Neural cell (in vitro differentiated cells): ENCODE data around the gene KIRREL3. TPM values are rescaled to one million over a fixed set of nuclear protein-coding genes. Genes with fewer than 3 reads are reported as not detected.

Source experiments
- H2AFZ ChIP-seq: fragments of 200-600, 300-800 bp; sonication (generic), shearing (Covaris generic); 2 replicates; pipeline ENCODE4 v1.6.0; 2014; ENCODE audit warnings: low read depth, mild to moderate bottlenecking, antibody characterized with exemption, low read length, moderate library complexity
- H3F3A ChIP-seq: fragments of 200-600 bp; shearing (Covaris generic); 2 replicates; pipeline ENCODE4 v1.6.1; 2016; ENCODE audit warnings: mild to moderate bottlenecking, moderate library complexity, mixed read lengths, antibody characterized with exemption, low read length; ENCODE audit not compliant: insufficient read depth, poor library complexity, severe bottlenecking
- H3K27ac ChIP-seq: fragments of 200-600, 300-800 bp; sonication (generic), shearing (Covaris generic); 2 replicates; pipeline ENCODE4 v1.5.1; 2014; ENCODE audit warnings: mild to moderate bottlenecking, low read length, moderate library complexity
- H3K27me3 ChIP-seq: fragments of 300-800, 200-600 bp; sonication (generic), shearing (Covaris generic); 2 replicates; pipeline ENCODE4 v1.6.0; 2014; ENCODE audit warnings: mild to moderate bottlenecking, low read depth, low read length, moderate library complexity; ENCODE audit not compliant: insufficient read depth
- H3K36me3 ChIP-seq: fragments of 300-800, 200-600 bp; sonication (generic), shearing (Covaris generic); 2 replicates; pipeline ENCODE4 v1.5.1; 2014; ENCODE audit warnings: mild to moderate bottlenecking, antibody characterized with exemption, low read length, moderate library complexity; ENCODE audit not compliant: insufficient read depth
- H3K4me2 ChIP-seq: fragments of 300-800, 200-600 bp; sonication (generic), shearing (Covaris generic); 2 replicates; pipeline ENCODE4 v1.6.0; 2014; ENCODE audit warnings: mild to moderate bottlenecking, low read length
- H3K4me3 ChIP-seq: fragments of 300-800, 200-600 bp; sonication (generic), shearing (Covaris generic); 2 replicates; pipeline ENCODE4 v1.5.1; 2014; ENCODE audit warnings: mild to moderate bottlenecking, low read length, moderate library complexity
- H3K79me2 ChIP-seq: fragments of 200-600 bp; shearing (Covaris generic); replicated peaks from 2 replicates; pipeline ENCODE4 v1.6.0; 2014; ENCODE audit warnings: mild to moderate bottlenecking, low read length, moderate library complexity; ENCODE audit not compliant: insufficient read depth
- H3K9ac ChIP-seq: fragments of 300-800, 200-600 bp; sonication (generic), shearing (Covaris generic); 2 replicates; pipeline ENCODE4 v1.6.1; 2016; ENCODE audit warnings: mild to moderate bottlenecking, low read length, mixed read lengths
- H3K9me2 ChIP-seq: fragments of 200-600 bp; shearing (Covaris generic); 2 replicates; pipeline ENCODE4 v1.6.1; 2016; ENCODE audit warnings: mild to moderate bottlenecking, low read length, mixed read lengths; ENCODE audit not compliant: insufficient read depth
- H3K9me3 ChIP-seq: fragments of 200-600, 300-800 bp; sonication (generic), shearing (Covaris generic); 2 replicates; pipeline ENCODE4 v1.6.1; 2016; ENCODE audit warnings: mild to moderate bottlenecking, mixed run types, low read length, moderate library complexity, mixed read lengths
- H4K20me1 ChIP-seq: fragments of 200-600 bp; shearing (Covaris generic); 2 replicates; pipeline ENCODE4 v1.6.1; 2016; ENCODE audit warnings: mild to moderate bottlenecking, mixed run types; ENCODE audit not compliant: insufficient read depth
- EP300 ChIP-seq: fragments of 450-650 bp; conservative IDR thresholded peaks from 2 replicates; pipeline ENCODE4 v1.6.1; 2014; ENCODE audit warnings: antibody characterized with exemption, mild to moderate bottlenecking, moderate library complexity; ENCODE audit not compliant: poor library complexity, severe bottlenecking
- EZH2 ChIP-seq: fragments of 200-600, 300-800 bp; shearing (Covaris generic), sonication (generic); IDR thresholded peaks from 2 replicates; pipeline ENCODE4 v1.6.1; 2014; ENCODE audit warnings: antibody characterized with exemption, low read length, borderline replicate concordance, mild to moderate bottlenecking; ENCODE audit not compliant: insufficient read depth, poor library complexity, severe bottlenecking
- MXI1 ChIP-seq: fragments of 450-650 bp; conservative IDR thresholded peaks from 2 replicates; pipeline ENCODE4 v1.6.1; 2014; ENCODE audit warnings: antibody characterized with exemption, mild to moderate bottlenecking; ENCODE audit not compliant: poor library complexity, severe bottlenecking
- POLR2AphosphoS5 ChIP-seq: IDR thresholded peaks from 2 replicates; pipeline ENCODE4 v1.6.1; 2012
- RAD21 ChIP-seq: fragments of 450-650 bp; conservative IDR thresholded peaks from 2 replicates; pipeline ENCODE4 v1.6.1; 2014; ENCODE audit warnings: antibody characterized with exemption, mild to moderate bottlenecking, moderate library complexity
- SMC3 ChIP-seq: fragments of 450-650 bp; conservative IDR thresholded peaks from 2 replicates; pipeline ENCODE4 v1.6.1; 2014; ENCODE audit warnings: antibody characterized with exemption, mild to moderate bottlenecking, moderate library complexity; ENCODE audit not compliant: poor library complexity
- TAF1 ChIP-seq: IDR thresholded peaks from 2 replicates; pipeline ENCODE4 v1.6.1; 2012; ENCODE audit warnings: low read depth
- polyA plus RNA-seq: library from polyadenylated mRNA; depleted of rRNA; stranded (reverse); fragments of >200 nt; gene quantifications from 2 replicates; pipeline ENCODE4 v1.2.3, GENCODE V29; 2014
- TF ChIP-seq, protein P1 (sequence below): fragments of 450-650 bp; IDR thresholded peaks from 2 replicates; pipeline ENCODE4 v1.5.1; 2014; ENCODE audit warnings: antibody characterized with exemption, mild to moderate bottlenecking, moderate library complexity; ENCODE audit not compliant: poor library complexity, severe bottlenecking
- TF ChIP-seq, protein P2 (sequence below): IDR thresholded peaks from 2 replicates; pipeline ENCODE4 v1.6.1; 2012; ENCODE audit warnings: borderline replicate concordance

The KIRREL3 gene
- polyA plus RNA-seq, 1 donor from 2014 or later: 23.8 TPM

DNA sequence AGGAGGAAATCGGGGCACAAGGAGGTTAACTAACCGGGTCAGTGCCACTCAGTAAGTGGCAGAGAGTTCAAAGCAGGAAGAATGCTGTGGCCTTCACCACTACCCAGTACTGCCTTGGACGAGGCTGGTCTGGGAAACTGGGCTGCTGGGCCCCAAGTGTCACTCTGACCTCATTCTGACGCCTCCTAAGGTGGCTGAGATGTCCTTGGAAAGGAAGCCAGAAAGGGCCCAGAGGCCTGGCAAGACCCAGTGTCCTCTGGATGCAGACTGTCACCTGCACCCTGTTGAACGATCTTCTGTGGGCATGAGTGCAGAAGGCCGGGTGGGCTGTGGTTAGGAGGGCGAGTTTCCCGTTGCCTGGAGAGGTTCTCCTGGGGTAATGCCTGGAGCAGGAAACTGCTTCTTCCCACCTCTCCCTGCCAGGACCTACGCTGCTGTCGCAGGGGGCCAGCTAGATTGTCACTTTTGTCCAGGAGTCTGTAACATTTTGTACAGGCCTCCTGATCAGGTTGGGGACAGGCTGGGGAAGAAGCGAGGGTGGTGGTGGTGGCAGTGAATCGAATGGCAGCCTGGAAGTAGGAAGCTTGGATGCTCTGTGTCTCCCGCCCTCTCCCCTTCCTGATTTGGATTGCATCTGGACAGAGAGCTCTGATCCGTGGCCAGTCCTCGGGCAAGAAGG lies 540.0 kb downstream of the KIRREL3 start:
- H3K79me2 ChIP-seq: no peaks in the 10 kb centered on the region
- H3F3A ChIP-seq: no peaks in the 10 kb centered on the region
- TF ChIP-seq MXI1: no peak
- no peak for TF ChIP-seq SMC3
- TF ChIP-seq RAD21: no peak
- TF ChIP-seq EZH2: no peak
- TF ChIP-seq, protein P1, sequence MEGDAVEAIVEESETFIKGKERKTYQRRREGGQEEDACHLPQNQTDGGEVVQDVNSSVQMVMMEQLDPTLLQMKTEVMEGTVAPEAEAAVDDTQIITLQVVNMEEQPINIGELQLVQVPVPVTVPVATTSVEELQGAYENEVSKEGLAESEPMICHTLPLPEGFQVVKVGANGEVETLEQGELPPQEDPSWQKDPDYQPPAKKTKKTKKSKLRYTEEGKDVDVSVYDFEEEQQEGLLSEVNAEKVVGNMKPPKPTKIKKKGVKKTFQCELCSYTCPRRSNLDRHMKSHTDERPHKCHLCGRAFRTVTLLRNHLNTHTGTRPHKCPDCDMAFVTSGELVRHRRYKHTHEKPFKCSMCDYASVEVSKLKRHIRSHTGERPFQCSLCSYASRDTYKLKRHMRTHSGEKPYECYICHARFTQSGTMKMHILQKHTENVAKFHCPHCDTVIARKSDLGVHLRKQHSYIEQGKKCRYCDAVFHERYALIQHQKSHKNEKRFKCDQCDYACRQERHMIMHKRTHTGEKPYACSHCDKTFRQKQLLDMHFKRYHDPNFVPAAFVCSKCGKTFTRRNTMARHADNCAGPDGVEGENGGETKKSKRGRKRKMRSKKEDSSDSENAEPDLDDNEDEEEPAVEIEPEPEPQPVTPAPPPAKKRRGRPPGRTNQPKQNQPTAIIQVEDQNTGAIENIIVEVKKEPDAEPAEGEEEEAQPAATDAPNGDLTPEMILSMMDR: no peak
- TF ChIP-seq EP300: no peak
- no peak for TF ChIP-seq TAF1
- TF ChIP-seq, protein P2, sequence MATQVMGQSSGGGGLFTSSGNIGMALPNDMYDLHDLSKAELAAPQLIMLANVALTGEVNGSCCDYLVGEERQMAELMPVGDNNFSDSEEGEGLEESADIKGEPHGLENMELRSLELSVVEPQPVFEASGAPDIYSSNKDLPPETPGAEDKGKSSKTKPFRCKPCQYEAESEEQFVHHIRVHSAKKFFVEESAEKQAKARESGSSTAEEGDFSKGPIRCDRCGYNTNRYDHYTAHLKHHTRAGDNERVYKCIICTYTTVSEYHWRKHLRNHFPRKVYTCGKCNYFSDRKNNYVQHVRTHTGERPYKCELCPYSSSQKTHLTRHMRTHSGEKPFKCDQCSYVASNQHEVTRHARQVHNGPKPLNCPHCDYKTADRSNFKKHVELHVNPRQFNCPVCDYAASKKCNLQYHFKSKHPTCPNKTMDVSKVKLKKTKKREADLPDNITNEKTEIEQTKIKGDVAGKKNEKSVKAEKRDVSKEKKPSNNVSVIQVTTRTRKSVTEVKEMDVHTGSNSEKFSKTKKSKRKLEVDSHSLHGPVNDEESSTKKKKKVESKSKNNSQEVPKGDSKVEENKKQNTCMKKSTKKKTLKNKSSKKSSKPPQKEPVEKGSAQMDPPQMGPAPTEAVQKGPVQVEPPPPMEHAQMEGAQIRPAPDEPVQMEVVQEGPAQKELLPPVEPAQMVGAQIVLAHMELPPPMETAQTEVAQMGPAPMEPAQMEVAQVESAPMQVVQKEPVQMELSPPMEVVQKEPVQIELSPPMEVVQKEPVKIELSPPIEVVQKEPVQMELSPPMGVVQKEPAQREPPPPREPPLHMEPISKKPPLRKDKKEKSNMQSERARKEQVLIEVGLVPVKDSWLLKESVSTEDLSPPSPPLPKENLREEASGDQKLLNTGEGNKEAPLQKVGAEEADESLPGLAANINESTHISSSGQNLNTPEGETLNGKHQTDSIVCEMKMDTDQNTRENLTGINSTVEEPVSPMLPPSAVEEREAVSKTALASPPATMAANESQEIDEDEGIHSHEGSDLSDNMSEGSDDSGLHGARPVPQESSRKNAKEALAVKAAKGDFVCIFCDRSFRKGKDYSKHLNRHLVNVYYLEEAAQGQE: no peak
- TF ChIP-seq POLR2AphosphoS5: no peak
- no peak overlapping the region for H3K9ac ChIP-seq
- no peaks in the 10 kb centered on the region for H3K9me2 ChIP-seq
- no peaks in the 10 kb centered on the region for H3K9me3 ChIP-seq
- H3K27me3 ChIP-seq: no peaks in the 10 kb centered on the region
- H3K27ac ChIP-seq: no peak overlapping the region
- no peaks in the 10 kb centered on the region for H3K36me3 ChIP-seq
- H3K4me2 ChIP-seq: no peak overlapping the region
- no peaks in the 10 kb centered on the region for H4K20me1 ChIP-seq
- H3K4me3 ChIP-seq: no peak overlapping the region
- no peak overlapping the region for H2AFZ ChIP-seq

DNA sequence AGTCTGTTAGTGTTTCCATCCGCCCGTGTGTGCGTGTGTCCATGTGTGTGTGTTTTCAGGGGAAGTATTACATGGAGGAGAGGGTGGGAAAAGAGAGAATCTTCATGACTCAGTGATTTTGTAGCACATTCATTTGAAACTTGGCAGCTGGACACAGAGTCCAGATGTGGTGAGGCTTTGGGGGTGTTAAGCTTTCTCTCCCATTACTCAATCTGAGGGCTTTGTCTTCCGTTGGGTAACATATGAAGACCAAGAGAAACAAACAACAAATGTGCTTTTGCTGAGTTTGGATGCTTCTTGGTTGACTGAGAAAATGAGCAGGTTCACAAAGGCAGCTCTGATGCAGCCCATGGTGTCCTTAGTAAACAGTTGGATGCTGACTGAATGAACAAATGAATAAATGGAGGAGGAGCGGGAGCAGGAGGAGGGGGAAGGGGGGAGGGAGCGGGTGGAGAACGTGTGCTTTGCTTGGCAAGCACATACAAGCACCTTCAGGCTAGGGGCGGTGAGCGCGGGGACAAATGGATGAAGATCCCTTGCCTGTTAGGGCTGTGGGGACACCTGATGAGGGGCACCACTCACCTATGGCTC lies 540.8 kb downstream of the KIRREL3 start:
- Histone ChIP-seq H3K36me3 (no peaks in the 10 kb centered on the region), H3K79me2 (no peaks in the 10 kb centered on the region), H3F3A (no peaks in the 10 kb centered on the region), H3K9me2 (no peaks in the 10 kb centered on the region), H3K27ac (no peak overlapping the region), H3K4me2 (no peak overlapping the region), H3K9me3 (no peaks in the 10 kb centered on the region), H4K20me1 (no peaks in the 10 kb centered on the region), H3K9ac (no peak overlapping the region), H3K27me3 (no peaks in the 10 kb centered on the region), H2AFZ (no peak overlapping the region), H3K4me3 (no peak overlapping the region)
- TF ChIP-seq, protein P2: no peak
- TF ChIP-seq SMC3: no peak
- no peak for TF ChIP-seq POLR2AphosphoS5
- TF ChIP-seq RAD21: no peak
- TF ChIP-seq EZH2: no peak
- TF ChIP-seq TAF1: no peak
